Occipital lobe (tissue), 2 donors: ENCODE measurements around the gene SLC26A1. TPM values are rescaled to one million over a fixed set of nuclear protein-coding genes. Genes with fewer than 3 reads are reported as not detected.

ENCODE experiments used
- DNase-seq: peaks from one replicate; lab custom pipeline; 2025; lab: John Stamatoyannopoulos, UW
- total RNA-seq: library from RNA; depleted of rRNA; stranded (reverse); fragments of >200 nt; gene quantifications from one replicate; pipeline ENCODE4 v1.2.3, GENCODE V29; 2014

SLC26A1 gene
- total RNA-seq, 1 donor from 2014 or later = 4.2 TPM

- no peak for DNase-seq
These were observed 36.3 kb upstream of the SLC26A1 start for GRCh38 chr4:1029529-1029928.

DNA sequence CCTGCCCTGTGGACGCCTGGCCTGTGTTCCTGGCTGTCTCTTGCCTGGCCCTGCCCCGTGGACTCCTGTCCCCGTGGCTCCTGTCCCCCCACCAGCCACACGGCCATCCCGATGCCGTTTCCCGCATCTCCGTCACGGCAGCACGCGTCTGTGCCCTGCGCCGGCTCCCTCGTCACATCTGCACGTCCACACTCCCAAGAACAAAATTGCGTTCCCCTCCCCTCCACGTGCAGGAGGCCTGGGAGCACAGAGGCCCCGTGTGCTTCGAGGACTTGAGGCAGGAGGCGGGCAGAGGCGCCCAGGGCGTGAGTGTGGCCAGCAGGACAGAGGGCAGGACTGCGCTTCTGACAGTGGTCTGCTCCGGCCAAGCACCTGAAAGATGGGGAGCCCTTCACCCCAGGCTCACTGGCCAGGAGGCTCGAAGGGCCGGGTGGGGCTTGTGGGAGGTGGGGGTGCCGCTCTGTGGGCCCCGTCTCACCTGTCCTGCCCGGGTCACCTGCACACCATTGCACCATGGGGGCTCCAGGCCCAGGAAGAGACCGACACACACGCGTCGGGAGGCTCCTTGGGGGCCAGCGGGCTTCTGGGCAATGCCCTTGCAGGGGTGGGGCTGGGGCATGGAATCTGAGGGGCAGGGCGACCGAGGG, 35.5 kb upstream of the SLC26A1 start:
- no peak for DNase-seq

DNA sequence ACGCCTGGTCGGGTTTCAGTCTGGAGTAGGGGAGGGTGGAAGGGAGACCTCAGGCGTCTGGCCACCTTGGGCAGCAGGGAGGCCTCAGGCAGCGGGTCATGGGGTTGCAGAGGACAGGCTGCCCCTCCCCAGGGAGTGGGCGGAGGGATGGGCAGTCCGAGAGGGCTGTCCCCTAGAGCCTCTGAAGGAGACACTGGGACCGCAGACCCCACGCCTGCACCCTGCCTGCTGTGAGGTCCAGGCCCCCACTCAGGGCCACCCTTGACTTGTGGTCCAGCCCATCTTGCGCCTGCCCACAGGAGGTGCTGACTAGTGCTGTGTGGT, 34.7 kb upstream of the SLC26A1 start:
- DNase-seq = no peak

GRCh38 chr4:1027219-1027914, 34.2 kb upstream of the SLC26A1 start:
- no peak for DNase-seq

DNA sequence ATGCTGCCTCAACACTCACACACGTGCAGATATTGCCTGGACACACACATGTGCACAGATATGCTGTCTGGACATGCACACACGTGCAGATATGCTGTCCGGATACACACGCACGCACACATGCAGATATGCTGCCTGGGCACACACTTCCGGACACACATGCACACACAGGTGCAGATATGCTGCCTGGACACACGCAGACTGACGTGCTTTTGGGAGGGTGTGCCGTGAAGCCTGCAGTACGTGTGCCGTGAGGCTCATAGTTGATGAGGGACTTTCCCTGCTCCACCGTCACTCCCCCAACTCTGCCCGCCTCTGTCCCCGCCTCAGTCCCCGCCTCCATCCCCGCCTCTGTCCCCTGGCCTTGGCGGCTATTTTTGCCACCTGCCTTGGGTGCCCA, 32.9 kb upstream of the SLC26A1 start:
- no peak for DNase-seq

GRCh38 chr4:1024882-1025545, 31.8 kb upstream of the SLC26A1 start:
- DNase-seq = no peak

DNA sequence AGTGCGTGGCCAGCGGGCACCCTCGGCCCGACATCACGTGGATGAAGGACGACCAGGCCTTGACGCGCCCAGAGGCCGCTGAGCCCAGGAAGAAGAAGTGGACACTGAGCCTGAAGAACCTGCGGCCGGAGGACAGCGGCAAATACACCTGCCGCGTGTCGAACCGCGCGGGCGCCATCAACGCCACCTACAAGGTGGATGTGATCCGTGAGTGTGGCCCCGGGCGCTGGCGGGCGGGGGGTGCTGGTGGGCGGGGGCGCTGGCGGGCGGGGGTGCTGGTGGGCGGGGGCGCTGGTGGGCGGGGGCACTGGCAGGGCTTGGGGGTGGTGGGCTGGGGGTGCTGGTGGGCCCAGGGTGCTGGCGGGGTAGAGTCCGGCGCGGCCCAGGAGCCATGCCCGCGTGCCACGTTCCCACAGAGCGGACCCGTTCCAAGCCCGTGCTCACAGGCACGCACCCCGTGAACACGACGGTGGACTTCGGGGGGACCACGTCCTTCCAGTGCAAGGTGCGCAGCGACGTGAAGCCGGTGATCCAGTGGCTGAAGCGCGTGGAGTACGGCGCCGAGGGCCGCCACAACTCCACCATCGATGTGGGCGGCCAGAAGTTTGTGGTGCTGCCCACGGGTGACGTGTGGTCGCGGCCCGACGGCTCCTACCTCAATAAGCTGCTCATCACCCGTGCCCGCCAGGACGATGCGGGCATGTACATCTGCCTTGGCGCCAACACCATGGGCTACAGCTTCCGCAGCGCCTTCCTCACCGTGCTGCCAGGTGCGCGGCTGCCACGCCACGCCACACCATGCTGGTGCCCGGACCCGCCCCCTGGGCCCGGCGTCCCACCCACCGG, 30.9 kb upstream of the SLC26A1 start:
- DNase-seq = no peak

GRCh38 chr4:1023075-1023640, 30.0 kb upstream of the SLC26A1 start:
- no peak for DNase-seq

DNA sequence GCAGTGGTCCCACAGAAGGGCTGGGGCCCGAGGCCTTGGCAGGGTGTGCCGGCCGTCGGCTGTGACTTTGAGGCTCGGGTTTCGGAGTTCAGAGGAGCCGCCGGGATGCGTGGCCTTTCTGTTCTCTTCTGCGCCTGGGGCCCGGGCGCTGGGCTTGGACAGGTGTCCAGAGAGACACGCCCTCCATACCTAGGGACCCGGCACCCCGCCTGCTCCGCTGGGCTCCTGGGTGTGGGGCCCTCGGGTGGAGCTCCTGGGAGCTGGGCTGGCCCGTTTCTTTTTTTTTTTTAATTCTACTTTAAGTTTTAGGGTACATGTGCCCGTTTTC, 29.5 kb upstream of the SLC26A1 start:
- DNase-seq = no peak

DNA sequence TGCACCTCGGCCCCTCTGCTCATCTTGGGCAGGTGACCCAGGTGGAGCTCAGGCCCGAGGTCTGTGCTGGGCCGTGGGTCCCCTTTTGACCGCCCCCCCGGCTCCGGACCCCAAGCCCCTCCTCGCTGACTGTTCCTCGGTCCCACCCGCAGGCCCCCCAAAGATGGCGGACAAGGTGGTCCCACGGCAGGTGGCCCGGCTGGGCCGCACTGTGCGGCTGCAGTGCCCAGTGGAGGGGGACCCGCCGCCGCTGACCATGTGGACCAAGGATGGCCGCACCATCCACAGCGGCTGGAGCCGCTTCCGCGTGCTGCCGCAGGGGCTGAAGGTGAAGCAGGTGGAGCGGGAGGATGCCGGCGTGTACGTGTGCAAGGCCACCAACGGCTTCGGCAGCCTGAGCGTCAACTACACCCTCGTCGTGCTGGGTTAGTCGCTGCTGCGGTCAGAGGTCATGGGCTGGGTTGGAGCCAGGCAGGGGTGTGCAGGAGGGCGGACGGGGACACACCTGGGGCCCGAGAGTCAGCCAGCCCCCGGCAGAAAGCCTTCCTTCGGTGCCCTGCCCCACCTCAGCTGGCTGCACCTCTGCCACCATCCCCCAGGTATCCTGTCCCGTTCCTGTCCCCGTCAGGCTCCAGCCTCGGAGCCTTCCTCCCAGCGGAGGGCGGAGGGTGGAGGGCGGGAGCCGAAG, 29.0 kb upstream of the SLC26A1 start:
- no peak for DNase-seq

GRCh38 chr4:1021386-1022050, 28.3 kb upstream of the SLC26A1 start:
- DNase-seq = no peak

- no peak for DNase-seq
These were observed 26.7 kb upstream of the SLC26A1 start for GRCh38 chr4:1019729-1020470.

- no peak for DNase-seq
These were observed 26.1 kb upstream of the SLC26A1 start for GRCh38 chr4:1019320-1019719.

GRCh38 chr4:1018147-1019020, 25.2 kb upstream of the SLC26A1 start:
- DNase-seq = no peak

DNA sequence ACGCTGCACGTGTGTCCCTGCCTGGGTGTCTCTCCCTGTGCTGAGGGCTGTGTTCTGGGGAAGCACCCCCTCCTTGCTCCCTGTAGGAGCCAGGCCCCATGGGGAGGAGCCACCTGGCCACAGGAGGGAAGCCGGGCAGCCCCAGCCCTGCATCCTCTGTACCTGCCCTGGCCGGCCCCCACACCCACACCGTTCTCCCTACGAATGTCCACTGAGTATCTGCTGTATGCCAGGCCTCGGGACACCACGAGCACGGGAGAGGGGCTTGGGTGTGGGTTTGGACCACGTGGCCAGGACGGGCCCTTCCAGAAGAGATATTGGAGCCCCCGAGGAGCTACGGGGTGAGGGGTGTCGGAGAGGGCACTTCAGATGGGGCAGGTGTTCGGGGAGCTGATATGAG, 24.5 kb upstream of the SLC26A1 start:
- no peak for DNase-seq

DNA sequence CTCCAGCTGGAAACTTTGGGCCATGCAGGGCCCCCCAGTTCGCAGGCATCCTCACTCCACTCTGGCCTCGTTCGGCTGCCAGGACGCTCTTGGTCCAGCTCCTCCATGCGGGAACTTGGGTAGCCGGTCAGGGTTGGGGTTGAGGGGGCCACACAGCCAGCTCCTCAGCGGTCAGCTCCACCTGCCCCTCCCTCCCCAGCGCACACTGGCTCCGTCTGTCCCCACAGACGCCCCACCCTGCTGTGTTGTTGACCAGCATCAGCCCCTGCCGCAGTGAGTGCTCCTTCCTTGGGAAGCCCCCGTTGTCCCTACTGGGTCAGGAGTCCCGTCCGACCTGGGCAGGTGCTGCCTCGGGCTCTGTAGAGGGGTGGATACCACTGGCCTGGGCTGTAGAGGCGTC, 24.0 kb upstream of the SLC26A1 start:
- no peak for DNase-seq

- DNase-seq = no peak
These were observed 22.5 kb upstream of the SLC26A1 start for GRCh38 chr4:1015746-1016145.

DNA sequence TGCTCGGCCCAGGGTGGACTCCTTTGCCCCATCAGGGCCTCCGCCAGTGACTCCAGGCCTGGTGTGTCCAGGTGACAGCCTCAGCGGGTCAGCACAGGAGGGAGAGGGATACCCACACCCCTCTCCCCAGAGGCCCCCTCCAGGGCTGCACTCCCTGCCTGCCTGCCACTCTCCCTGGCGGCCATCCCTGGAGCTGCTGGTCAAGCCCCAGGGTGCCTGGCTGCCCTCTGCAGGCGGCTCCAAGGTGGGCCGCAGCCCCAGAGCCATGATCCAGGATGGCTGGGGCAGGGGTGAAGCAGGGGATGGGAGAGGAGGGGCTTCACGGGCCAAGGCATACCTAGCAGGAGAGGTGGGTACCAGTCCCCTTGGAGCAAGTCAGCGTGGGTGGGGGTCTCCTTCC, 22.0 kb upstream of the SLC26A1 start:
- no peak for DNase-seq
